Loucy (cell line): Measurements from ENCODE around the gene SLC9A5.

Source experiments
- H2AFZ ChIP-seq: fragments of 200-600 bp; sonication (generic); 2 replicates; pipeline ENCODE4 v1.6.0; 2016; ENCODE audit warnings: antibody characterized with exemption, mild to moderate bottlenecking, low read length, moderate library complexity
- H3F3A ChIP-seq: fragments of 200-600 bp; 2 replicates; pipeline ENCODE4 v1.6.0; 2016; ENCODE audit warnings: antibody characterized with exemption, low read depth, mild to moderate bottlenecking
- H3K27me3 ChIP-seq: fragments of 200-600 bp; sonication (generic); 2 replicates; pipeline ENCODE4 v1.6.1; 2014; ENCODE audit warnings: low read length, mild to moderate bottlenecking; ENCODE audit not compliant: insufficient read depth, poor library complexity, severe bottlenecking
- H3K36me3 ChIP-seq: fragments of 200-600 bp; sonication (generic); 2 replicates; pipeline ENCODE4 v1.6.1; 2016; ENCODE audit warnings: low read length; ENCODE audit not compliant: insufficient read depth
- H3K4me1 ChIP-seq: fragments of 200-600 bp; sonication (generic); 2 replicates; pipeline ENCODE4 v1.5.1; 2014; ENCODE audit warnings: low read length, mild to moderate bottlenecking; ENCODE audit not compliant: insufficient read depth, poor library complexity, severe bottlenecking
- H3K4me2 ChIP-seq: fragments of 200-600 bp; sonication (generic); 2 replicates; pipeline ENCODE4 v1.6.0; 2014; ENCODE audit warnings: antibody characterized with exemption, low read length, low read depth, mild to moderate bottlenecking; ENCODE audit not compliant: poor library complexity, severe bottlenecking
- H3K4me3 ChIP-seq: fragments of 200-600 bp; sonication (generic); 2 replicates; pipeline ENCODE4 v1.5.1; 2014; ENCODE audit warnings: low read length, mild to moderate bottlenecking, mixed read lengths; ENCODE audit not compliant: poor library complexity, severe bottlenecking
- H3K79me2 ChIP-seq: fragments of 200-600 bp; sonication (generic); 2 replicates; pipeline ENCODE4 v1.6.1; 2014; ENCODE audit warnings: low read length; ENCODE audit not compliant: insufficient read depth
- H3K9ac ChIP-seq: fragments of 200-600 bp; sonication (generic); 2 replicates; pipeline ENCODE4 v1.6.0; 2014; ENCODE audit warnings: mild to moderate bottlenecking, low read depth, low read length, moderate library complexity; ENCODE audit not compliant: poor library complexity, severe bottlenecking
- H3K9me2 ChIP-seq: fragments of 200-600 bp; sonication (generic); replicated peaks from 2 replicates; pipeline ENCODE4 v1.6.1; 2016; ENCODE audit warnings: low read depth, low read length, mixed read lengths
- H3K9me3 ChIP-seq: fragments of 200-600 bp; sonication (generic); 2 replicates; pipeline ENCODE4 v1.6.1; 2014; ENCODE audit warnings: mild to moderate bottlenecking, antibody characterized with exemption, low read length, low read depth; ENCODE audit not compliant: insufficient read depth
- H4K20me1 ChIP-seq: fragments of 200-600 bp; sonication (generic); 2 replicates; pipeline ENCODE4 v1.6.0; 2014; ENCODE audit warnings: antibody characterized with exemption, low read length, mild to moderate bottlenecking; ENCODE audit not compliant: insufficient read depth, poor library complexity, severe bottlenecking
- CTCF ChIP-seq: fragments of 200-600 bp; sonication (generic); conservative IDR thresholded peaks from 2 replicates; pipeline ENCODE4 v1.5.1; 2014; ENCODE audit warnings: mild to moderate bottlenecking, antibody characterized with exemption, low read length
- EZH2phosphoT487 ChIP-seq: fragments of 200-600 bp; IDR thresholded peaks from 2 replicates; pipeline ENCODE4 v1.6.1; 2018; ENCODE audit warnings: antibody characterized with exemption, mild to moderate bottlenecking, moderate library complexity, borderline replicate concordance

The SLC9A5 gene

GRCh38 chr16:67264866-67265265 is 16.1 kb downstream of the SLC9A5 start:
- Histone ChIP-seq H3K36me3 (no peaks in the 10 kb centered on the region), H3K9ac (no peak overlapping the region), H3K79me2 (no peaks in the 10 kb centered on the region), H3K27me3 (no peaks in the 10 kb centered on the region), H4K20me1 (no peaks in the 10 kb centered on the region), H3F3A (no peaks in the 10 kb centered on the region), H3K4me2 (no peak overlapping the region), H3K4me3 (no peak overlapping the region), H2AFZ (no peak overlapping the region), H3K4me1 (no peaks in the 10 kb centered on the region), H3K9me2 (no peaks in the 10 kb centered on the region), H3K9me3 (no peaks in the 10 kb centered on the region)
- no peak for TF ChIP-seq CTCF
- TF ChIP-seq EZH2phosphoT487 = no peak

- H3K4me2 ChIP-seq = no peak overlapping the region
These were observed 17.1 kb downstream of the SLC9A5 start for GRCh38 chr16:67265834-67266233.

GRCh38 chr16:67268136-67268579 is 19.4 kb downstream of the SLC9A5 start:
- H3K36me3 ChIP-seq = no peaks in the 10 kb centered on the region
- H3K9me2 ChIP-seq = no peaks in the 10 kb centered on the region
- no peaks in the 10 kb centered on the region for H3K27me3 ChIP-seq
- no peak overlapping the region for H3K9ac ChIP-seq
- no peaks in the 10 kb centered on the region for H3K9me3 ChIP-seq
- H2AFZ ChIP-seq = no peak overlapping the region
- H3F3A ChIP-seq = no peaks in the 10 kb centered on the region
- TF ChIP-seq EZH2phosphoT487 (no peak), CTCF (no peak)
- H3K4me3 ChIP-seq = no peak overlapping the region
- H3K79me2 ChIP-seq = no peaks in the 10 kb centered on the region
- no peaks in the 10 kb centered on the region for H3K4me1 ChIP-seq
- no peaks in the 10 kb centered on the region for H4K20me1 ChIP-seq
- H3K4me2 ChIP-seq = no peak overlapping the region

More at GRCh38 chr16:67265834-67266233, 17.1 kb downstream of the SLC9A5 start:
- H3K4me1 ChIP-seq = no peaks in the 10 kb centered on the region
- TF ChIP-seq CTCF = no peak
- TF ChIP-seq EZH2phosphoT487 = no peak
- H3F3A ChIP-seq = no peaks in the 10 kb centered on the region
- H3K27me3 ChIP-seq = no peaks in the 10 kb centered on the region
- H3K9me2 ChIP-seq = no peaks in the 10 kb centered on the region
- H3K9ac ChIP-seq = no peak overlapping the region
- no peaks in the 10 kb centered on the region for H3K79me2 ChIP-seq
- no peaks in the 10 kb centered on the region for H3K36me3 ChIP-seq
- no peak overlapping the region for H3K4me3 ChIP-seq
- H2AFZ ChIP-seq = no peak overlapping the region
- no peaks in the 10 kb centered on the region for H4K20me1 ChIP-seq
- no peaks in the 10 kb centered on the region for H3K9me3 ChIP-seq
